DND-41 (cell line): Measurements from ENCODE around the gene GPC3.
"Not testable (repeated sequence)": the region's sequence is repeated elsewhere in the genome, so short reads cannot be mapped to it uniquely, and the experiment has no call there.

Experiments used
- ATAC-seq: fragments of 200-7000 bp; cut with Tn5 transposase; 3 replicates; pipeline ENCODE4 v1.9.1; 2021; ENCODE audit warnings: low read depth; ENCODE audit not compliant: insufficient read depth
- DNase-seq: peaks from one replicate; pipeline ENCODE4 v3.0.0-alpha.2; 2020
- H2AFZ ChIP-seq: 2 replicates; pipeline ENCODE4 v1.6.0; 2012; ENCODE audit warnings: low read depth, low read length
- H3K27ac ChIP-seq: 2 replicates; pipeline ENCODE4 v1.5.1; 2012; ENCODE audit warnings: low read length, inconsistent platforms
- H3K27me3 ChIP-seq: fragments of 200-600 bp; sonication (generic); 2 replicates; pipeline ENCODE4 v1.6.0; 2012; ENCODE audit warnings: low read length, mild to moderate bottlenecking, inconsistent platforms; ENCODE audit not compliant: insufficient read depth, poor library complexity
- H3K36me3 ChIP-seq: 2 replicates; pipeline ENCODE4 v1.5.1; 2012; ENCODE audit warnings: low read length, inconsistent platforms; ENCODE audit not compliant: insufficient read depth
- H3K4me1 ChIP-seq: 2 replicates; pipeline ENCODE4 v1.5.1; 2012; ENCODE audit warnings: mild to moderate bottlenecking, low read length; ENCODE audit not compliant: insufficient read depth
- H3K4me2 ChIP-seq: 2 replicates; pipeline ENCODE4 v1.6.0; 2012; ENCODE audit warnings: mild to moderate bottlenecking, moderate library complexity, low read length, inconsistent platforms; ENCODE audit not compliant: insufficient read depth
- H3K4me3 ChIP-seq, 2 experiments: fragments of 200-600 bp in 1 of 2; shearing (Covaris generic) in 1 of 2; 2 replicates each; pipeline ENCODE4 v1.5.1; 2012 to 2016; ENCODE audit warnings: inconsistent platforms in 2 of 2, low read length in 2 of 2, mild to moderate bottlenecking in 2 of 2, low read depth in 1 of 2, moderate library complexity in 1 of 2
- H3K79me2 ChIP-seq: 2 replicates; pipeline ENCODE4 v1.6.0; 2012; ENCODE audit warnings: low read length, inconsistent platforms; ENCODE audit not compliant: insufficient read depth
- H3K9ac ChIP-seq: 2 replicates; pipeline ENCODE4 v1.6.0; 2012; ENCODE audit warnings: low read depth, mild to moderate bottlenecking, inconsistent platforms, low read length, moderate library complexity
- H3K9me3 ChIP-seq: 2 replicates; pipeline ENCODE4 v1.5.1; 2012; ENCODE audit warnings: low read length, moderate library complexity, mild to moderate bottlenecking, inconsistent platforms; ENCODE audit not compliant: insufficient read depth, severe bottlenecking
- H4K20me1 ChIP-seq: 2 replicates; pipeline ENCODE4 v1.6.0; 2012; ENCODE audit warnings: low read length; ENCODE audit not compliant: insufficient read depth
- CTCF ChIP-seq: IDR thresholded peaks from 2 replicates; pipeline ENCODE4 v1.5.1; 2012; ENCODE audit warnings: borderline replicate concordance, low read length, moderate library complexity, mild to moderate bottlenecking; ENCODE audit not compliant: poor library complexity, severe bottlenecking; ENCODE audit errors: extremely low read depth
- EZH2 ChIP-seq: IDR thresholded peaks from 3 replicates; pipeline ENCODE4 v1.6.1; 2012; ENCODE audit warnings: borderline replicate concordance, low read depth, mild to moderate bottlenecking, moderate library complexity, low read length, inconsistent platforms; ENCODE audit not compliant: severe bottlenecking

The GPC3 gene

GRCh38 chrX:133726642-133727041 is 258.8 kb downstream of the GPC3 start:
- H3K36me3 ChIP-seq: no peaks in the 10 kb centered on the region
- H4K20me1 ChIP-seq: no peaks in the 10 kb centered on the region
- no peak for ATAC-seq
- no peak overlapping the region for H2AFZ ChIP-seq
- no peak overlapping the region for H3K4me2 ChIP-seq
- no peaks in the 10 kb centered on the region for H3K9me3 ChIP-seq
- H3K9ac ChIP-seq: no peak overlapping the region
- H3K4me3 ChIP-seq: no peak overlapping the region
- no peak overlapping the region for H3K27ac ChIP-seq
- no peak for TF ChIP-seq CTCF
- no peak for TF ChIP-seq EZH2
- no peaks in the 10 kb centered on the region for H3K4me1 ChIP-seq
- H3K79me2 ChIP-seq: no peaks in the 10 kb centered on the region
- DNase-seq: no peak
- no peaks in the 10 kb centered on the region for H3K27me3 ChIP-seq

GRCh38 chrX:133726211-133726630 is 259.2 kb downstream of the GPC3 start:
- no peak for ATAC-seq
- no peak overlapping the region for H3K9ac ChIP-seq
- no peaks in the 10 kb centered on the region for H4K20me1 ChIP-seq
- no peak overlapping the region for H3K4me3 ChIP-seq
- H2AFZ ChIP-seq: no peak overlapping the region
- H3K4me1 ChIP-seq: no peaks in the 10 kb centered on the region
- H3K4me2 ChIP-seq: no peak overlapping the region
- no peaks in the 10 kb centered on the region for H3K27me3 ChIP-seq
- H3K79me2 ChIP-seq: no peaks in the 10 kb centered on the region
- no peaks in the 10 kb centered on the region for H3K9me3 ChIP-seq
- no peak for DNase-seq
- no peak overlapping the region for H3K27ac ChIP-seq
- TF ChIP-seq CTCF (no peak), EZH2 (no peak)
- H3K36me3 ChIP-seq: no peaks in the 10 kb centered on the region

DNA sequence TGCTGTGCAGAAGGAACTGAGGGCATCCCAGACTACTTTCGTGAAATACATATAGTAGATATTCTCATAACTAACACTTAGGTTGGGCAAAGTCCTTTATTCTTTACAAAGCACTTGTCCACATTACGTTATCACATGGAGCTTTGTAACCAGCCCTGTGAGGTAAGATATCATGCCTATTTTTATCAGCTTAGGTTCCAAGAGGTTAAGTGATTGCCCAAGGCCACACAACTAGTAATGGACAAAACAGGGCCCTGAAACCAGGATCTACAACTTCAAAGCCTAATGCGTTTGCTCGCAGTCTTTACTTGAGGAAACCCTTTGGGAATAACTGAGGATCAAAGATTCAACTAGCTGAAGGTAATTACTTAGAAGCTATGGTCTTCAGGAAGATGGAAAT is 261.5 kb downstream of the GPC3 start:
- Histone ChIP-seq H3K4me1 (no peaks in the 10 kb centered on the region), H3K9ac (no peak overlapping the region), H3K9me3 (no peaks in the 10 kb centered on the region), H3K4me2 (no peak overlapping the region), H3K36me3 (no peaks in the 10 kb centered on the region), H3K27me3 (no peaks in the 10 kb centered on the region), H4K20me1 (no peaks in the 10 kb centered on the region), H3K4me3 (no peak overlapping the region), H3K27ac (no peak overlapping the region), H2AFZ (no peak overlapping the region), H3K79me2 (no peaks in the 10 kb centered on the region)
- TF ChIP-seq CTCF: no peak
- TF ChIP-seq EZH2: no peak
- ATAC-seq (no peak), DNase-seq (no peak)

GRCh38 chrX:133722756-133723155 is 262.6 kb downstream of the GPC3 start:
- no peak overlapping the region for H3K4me2 ChIP-seq
- no peak overlapping the region for H3K27ac ChIP-seq
- no peak overlapping the region for H2AFZ ChIP-seq
- no peaks in the 10 kb centered on the region for H3K27me3 ChIP-seq
- H4K20me1 ChIP-seq: no peaks in the 10 kb centered on the region
- H3K36me3 ChIP-seq: no peaks in the 10 kb centered on the region
- H3K4me1 ChIP-seq: peaks cover 4% of the 10 kb centered on the region
- H3K9me3 ChIP-seq: no peaks in the 10 kb centered on the region
- no peak for ATAC-seq
- H3K4me3 ChIP-seq: no peak overlapping the region
- TF ChIP-seq EZH2: no peak
- H3K79me2 ChIP-seq: no peaks in the 10 kb centered on the region
- no peak for DNase-seq
- H3K9ac ChIP-seq: no peak overlapping the region

DNA sequence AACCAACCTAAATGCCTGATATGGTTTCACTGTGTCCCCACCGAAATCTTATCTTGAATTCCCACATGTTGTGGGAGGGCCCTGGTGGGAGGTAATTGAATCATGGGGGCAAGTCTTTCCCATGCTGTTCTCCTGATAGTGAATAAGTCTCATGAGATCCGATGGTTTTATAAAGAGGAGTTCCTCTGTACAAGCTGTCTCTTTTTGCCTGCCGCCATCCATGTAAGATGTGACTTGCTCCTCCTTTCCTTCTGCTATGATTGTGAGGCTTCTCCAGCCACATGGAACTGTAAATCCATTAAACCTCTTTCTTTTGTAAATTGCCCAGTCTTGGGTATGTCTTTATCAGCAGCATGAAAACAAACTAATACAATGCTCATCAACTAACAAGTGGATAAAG is 265.1 kb downstream of the GPC3 start:
- not testable (repeated sequence) for H3K9ac ChIP-seq, H3K9me3 ChIP-seq, H2AFZ ChIP-seq, H3K4me3 ChIP-seq, ATAC-seq, DNase-seq, H3K27me3 ChIP-seq, H3K36me3 ChIP-seq, H3K4me2 ChIP-seq, H3K79me2 ChIP-seq, H3K27ac ChIP-seq, H4K20me1 ChIP-seq
- H3K4me1 ChIP-seq: peaks cover 12% of the 10 kb centered on the region
